B cell (primary cell): ENCODE results near the gene EGLN1. TPM values are rescaled to one million over a fixed set of nuclear protein-coding genes. Genes with fewer than 3 reads are reported as not detected.

Experiments
- ATAC-seq: fragments of 200-7000 bp; cut with Tn5 transposase; one replicate; pipeline ENCODE4 v1.10.0; 2021; ENCODE audit warnings: low read depth, mild to moderate bottlenecking, moderate number of reproducible peaks, moderate library complexity
- CTCF ChIA-PET: fragments of 350-600 bp; sonication (Branson Sonifier 250); formaldehyde crosslinking; loops from one replicate; lab custom pipeline; 2021; ENCODE audit warnings: antibody characterized with exemption, inconsistent platforms; lab: Charles Lee
- POLR2A ChIA-PET: fragments of 350-600 bp; sonication (Branson Sonifier 250); formaldehyde crosslinking; loops from one replicate; lab custom pipeline; 2021; ENCODE audit warnings: antibody characterized with exemption; lab: Charles Lee
- DNase-seq: peaks from one replicate; pipeline ENCODE4 v3.0.0; 2013
- H2AFZ ChIP-seq: 2 replicates; pipeline ENCODE4 v1.6.1; 2012; ENCODE audit warnings: mild to moderate bottlenecking, low read depth, low read length; ENCODE audit not compliant: insufficient read depth, poor library complexity, severe bottlenecking
- H3K27ac ChIP-seq, 2 donors: 1 replicate in 1 of 2; 2 replicates in 1 of 2; pipeline ENCODE4 v1.5.1; 2012 to 2013; ENCODE audit warnings: low read length in 2 of 2, mild to moderate bottlenecking in 2 of 2, moderate library complexity in 1 of 2
- H3K27me3 ChIP-seq, 4 experiments: fragments of 200-600 bp in 1 of 4; sonication (generic) in 1 of 4; replicated peaks in 1 of 4; 1 replicate in 2 of 4; 2 replicates in 2 of 4; pipeline versions ENCODE4 v1.6.1 to v1.7.0; 2013 to 2016; ENCODE audit warnings: low read length in 3 of 4, mild to moderate bottlenecking in 2 of 4, mixed read lengths in 1 of 4, moderate library complexity in 1 of 4; ENCODE audit not compliant: insufficient read depth in 4 of 4, control insufficient read depth in 3 of 4; ENCODE audit errors: control extremely low read depth in 1 of 4
- H3K36me3 ChIP-seq, 2 experiments: replicated peaks in 1 of 2; 1 replicate in 1 of 2; 2 replicates in 1 of 2; pipeline versions ENCODE4 v1.6.1 to v1.7.1; 2013; ENCODE audit warnings: low read length in 1 of 2; ENCODE audit not compliant: insufficient read depth in 2 of 2, control insufficient read depth in 1 of 2; ENCODE audit errors: control extremely low read depth in 1 of 2, extremely low read depth in 1 of 2
- H3K4me1 ChIP-seq, 2 donors: fragments of 200-600 bp in 1 of 2; sonication (generic) in 1 of 2; 1 replicate in 1 of 2; 2 replicates in 1 of 2; pipeline versions ENCODE4 v1.5.1 to v1.6.1; 2013 to 2017; ENCODE audit warnings: low read length in 2 of 2; ENCODE audit not compliant: control insufficient read depth in 2 of 2, insufficient read depth in 2 of 2
- H3K4me2 ChIP-seq: replicated peaks from 2 replicates; pipeline ENCODE3; 2012; ENCODE audit warnings: mild to moderate bottlenecking, low read depth, low read length; ENCODE audit not compliant: poor library complexity, severe bottlenecking
- H3K4me3 ChIP-seq, 5 experiments: fragments of 200-600 bp in 1 of 5; sonication (generic) in 1 of 5; 1 replicate in 3 of 5; 2 replicates in 2 of 5; pipeline versions ENCODE4 v1.5.1 to v1.7.0; 2011 to 2016; ENCODE audit warnings: low read length in 4 of 5, mild to moderate bottlenecking in 4 of 5, low read depth in 2 of 5, control low read depth in 1 of 5, moderate library complexity in 1 of 5; ENCODE audit not compliant: insufficient read depth in 1 of 5; ENCODE audit errors: control extremely low read depth in 1 of 5, extremely low read depth in 1 of 5
- H3K79me2 ChIP-seq: fragments of 200-600 bp; sonication (generic); one replicate; pipeline ENCODE4 v1.6.0; 2016; ENCODE audit warnings: low read length; ENCODE audit not compliant: control insufficient read depth, insufficient read depth
- H3K9ac ChIP-seq: fragments of 200-600 bp; sonication (generic); 2 replicates; pipeline ENCODE4 v1.6.1; 2017; ENCODE audit warnings: mild to moderate bottlenecking, low read length, moderate library complexity
- H3K9me3 ChIP-seq, 3 donors: one replicate each; pipeline versions ENCODE4 v1.6.1 to v1.7.1; 2013; ENCODE audit warnings: low read length in 2 of 3; ENCODE audit not compliant: control insufficient read depth in 2 of 3, insufficient read depth in 1 of 3; ENCODE audit errors: control extremely low read depth in 1 of 3
- H4K20me1 ChIP-seq: 2 replicates; pipeline ENCODE4 v1.6.0; 2012; ENCODE audit warnings: mild to moderate bottlenecking, low read length; ENCODE audit not compliant: insufficient read depth, control insufficient read depth, poor library complexity, severe bottlenecking
- H3K27ac Mint-ChIP-seq: one replicate; pipeline ENCODE4 v1.8.0; 2021; ENCODE audit warnings: mixed read lengths
- H3K27me3 Mint-ChIP-seq: one replicate; pipeline ENCODE4 v1.8.0; 2021; ENCODE audit warnings: mixed read lengths
- H3K4me1 Mint-ChIP-seq: one replicate; pipeline ENCODE4 v1.8.0; 2021; ENCODE audit warnings: mixed read lengths
- H3K4me3 Mint-ChIP-seq: one replicate; pipeline ENCODE4 v1.8.0; 2021; ENCODE audit warnings: mixed read lengths
- H3K9me3 Mint-ChIP-seq: one replicate; pipeline ENCODE4 v1.8.0; 2022; ENCODE audit warnings: mixed read lengths; ENCODE audit not compliant: insufficient read depth
- EZH2 ChIP-seq: IDR thresholded peaks from 2 replicates; pipeline ENCODE4 v1.6.1; 2012; ENCODE audit warnings: borderline replicate concordance, low read depth, mild to moderate bottlenecking, moderate library complexity, low read length; ENCODE audit not compliant: insufficient read depth, poor library complexity, severe bottlenecking
- WGBS: methylation state at CpG from one replicate; pipeline ENCODE4 v1.1.5; 2013; ENCODE audit warnings: missing lambda C conversion rate; ENCODE audit not compliant: insufficient coverage; 5-methylcytosine and 5-hydroxymethylcytosine counted together
- intact Hi-C: fragments of 100-400 bp; cut with micrococcal nuclease; formaldehyde crosslinking; loops from one replicate; pipeline ENCODE4 v1.10.0; 2022
- polyA plus RNA-seq: library from polyadenylated mRNA; depleted of rRNA; stranded (reverse); fragments of >200 nt; gene quantifications from 2 replicates; pipeline ENCODE4 v1.2.3, GENCODE V29; 2012
- total RNA-seq, 2 donors: library from RNA; stranded (reverse); fragments of 120-200 nt in 1 of 2; gene quantifications; 1 replicate in 1 of 2; 2 replicates in 1 of 2; pipeline versions ENCODE4 v1.2.3 to v1.2.4, GENCODE V29; 2013 to 2022
- TF ChIP-seq, protein P1 (sequence below): fragments of 200-600 bp; IDR thresholded peaks from one replicate; pipeline ENCODE4 v1.8.0; 2022; ENCODE audit warnings: antibody characterized with exemption, mild to moderate bottlenecking

EGLN1 gene
- total and polyA plus RNA-seq, 2 donors (not counting 1 experiment from before 2014, with no cell fraction given): 7.5 to 18.5 TPM

DNA sequence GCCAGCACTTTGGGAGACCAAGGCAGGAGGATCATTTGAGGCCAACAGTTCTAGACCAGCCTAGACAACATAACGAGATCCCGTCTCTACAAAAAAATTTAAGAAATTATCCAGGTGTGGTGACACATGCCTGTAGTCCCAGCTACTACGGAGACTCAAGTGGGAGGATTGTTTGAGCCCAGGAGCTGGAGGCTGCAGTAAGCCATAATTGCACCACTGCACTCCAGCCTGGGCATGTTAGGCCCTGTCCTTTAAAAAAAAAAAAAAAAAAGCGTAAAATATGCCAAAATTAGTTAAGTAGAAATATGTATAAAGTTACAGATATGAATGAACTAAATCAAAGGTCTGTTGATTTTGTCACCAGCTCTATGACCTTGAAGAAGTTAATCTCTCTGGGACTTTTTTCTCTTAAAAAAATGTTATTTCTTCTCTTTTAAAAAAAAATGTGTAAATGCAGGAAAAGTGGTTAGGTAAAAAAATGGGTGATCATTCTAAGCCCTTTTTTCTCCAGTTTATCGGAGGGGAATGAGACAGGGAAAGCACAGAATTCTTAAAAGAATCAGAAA is 7.0 kb downstream of the EGLN1 start:
- Histone ChIP-seq H3K27me3 (no peaks in the 10 kb centered on the region), H3K4me3 (no peak overlapping the region), H3K4me1 (peaks cover 40 to 41% of the 10 kb centered on the region in 2 donors), H3K4me2 (no peak overlapping the region), H3K9me3 (no peaks in the 10 kb centered on the region), H2AFZ (no peak overlapping the region), H3K9ac (no peak overlapping the region), H4K20me1 (peaks cover 75% of the 10 kb centered on the region), H3K79me2 (peaks cover 99% of the 10 kb centered on the region), H3K27ac (no peak overlapping the region), H3K36me3 (peaks cover 0 to 15% of the 10 kb centered on the region in 2 experiments)
- DNase-seq: no peak
- peaks cover 70% of the 10 kb centered on the region for H3K4me1 Mint-ChIP-seq
- H3K9me3 Mint-ChIP-seq: no peaks in the 10 kb centered on the region
- TF ChIP-seq, protein P1, sequence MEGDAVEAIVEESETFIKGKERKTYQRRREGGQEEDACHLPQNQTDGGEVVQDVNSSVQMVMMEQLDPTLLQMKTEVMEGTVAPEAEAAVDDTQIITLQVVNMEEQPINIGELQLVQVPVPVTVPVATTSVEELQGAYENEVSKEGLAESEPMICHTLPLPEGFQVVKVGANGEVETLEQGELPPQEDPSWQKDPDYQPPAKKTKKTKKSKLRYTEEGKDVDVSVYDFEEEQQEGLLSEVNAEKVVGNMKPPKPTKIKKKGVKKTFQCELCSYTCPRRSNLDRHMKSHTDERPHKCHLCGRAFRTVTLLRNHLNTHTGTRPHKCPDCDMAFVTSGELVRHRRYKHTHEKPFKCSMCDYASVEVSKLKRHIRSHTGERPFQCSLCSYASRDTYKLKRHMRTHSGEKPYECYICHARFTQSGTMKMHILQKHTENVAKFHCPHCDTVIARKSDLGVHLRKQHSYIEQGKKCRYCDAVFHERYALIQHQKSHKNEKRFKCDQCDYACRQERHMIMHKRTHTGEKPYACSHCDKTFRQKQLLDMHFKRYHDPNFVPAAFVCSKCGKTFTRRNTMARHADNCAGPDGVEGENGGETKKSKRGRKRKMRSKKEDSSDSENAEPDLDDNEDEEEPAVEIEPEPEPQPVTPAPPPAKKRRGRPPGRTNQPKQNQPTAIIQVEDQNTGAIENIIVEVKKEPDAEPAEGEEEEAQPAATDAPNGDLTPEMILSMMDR: no peak
- TF ChIP-seq EZH2: no peak
- H3K4me3 Mint-ChIP-seq: no peak overlapping the region
- intact Hi-C loops: no loop called here
- CTCF ChIA-PET: no interaction called here
- POLR2A ChIA-PET: no interaction called here
- ATAC-seq: no peak
- H3K27me3 Mint-ChIP-seq: no peaks in the 10 kb centered on the region
- H3K27ac Mint-ChIP-seq: no peak overlapping the region
- WGBS: 100% methylated on average over 1 of the region's 5 CpGs

DNA sequence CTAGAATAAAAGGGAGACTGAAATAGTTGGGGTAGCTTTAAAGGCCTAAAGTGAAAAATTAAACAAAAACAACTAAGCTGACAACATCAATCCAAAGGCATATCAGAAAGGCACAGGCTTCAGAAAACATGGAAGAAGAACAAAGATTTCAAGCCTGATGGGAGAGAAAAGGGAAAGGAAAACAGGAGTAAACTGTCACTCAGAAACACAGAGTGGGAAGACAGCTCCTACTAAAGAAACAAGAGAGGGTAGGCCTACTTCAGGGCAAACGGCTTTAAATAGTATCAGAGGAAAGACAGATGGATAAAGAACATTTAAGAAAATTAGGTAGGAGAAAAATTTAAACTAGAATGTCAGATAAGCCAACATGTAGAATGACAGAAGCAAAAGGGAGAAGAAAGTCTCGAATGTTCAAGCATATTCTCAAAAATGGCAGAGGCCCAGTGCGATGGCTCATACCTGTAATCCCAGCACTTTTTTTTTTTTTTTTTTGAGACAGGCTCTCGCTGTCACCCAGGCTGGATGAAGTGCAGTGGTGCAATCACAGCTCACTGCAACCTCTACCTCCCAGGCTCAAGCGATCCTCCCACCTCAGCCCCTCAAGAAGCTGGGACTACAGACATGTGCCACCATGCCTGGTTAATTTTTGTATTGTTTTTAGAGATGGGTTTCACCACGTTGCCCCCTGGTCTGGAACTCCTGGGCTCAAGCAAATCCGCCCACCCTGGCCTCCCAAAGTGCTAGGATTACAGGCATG is 7.6 kb downstream of the EGLN1 start:
- Mint-ChIP-seq H3K27me3 (no peaks in the 10 kb centered on the region), H3K4me1 (peaks cover 63% of the 10 kb centered on the region), H3K4me3 (no peak overlapping the region), H3K9me3 (no peaks in the 10 kb centered on the region), H3K27ac (no peak overlapping the region)
- DNase-seq (no peak), ATAC-seq (no peak)
- Histone ChIP-seq H3K9me3 (no peaks in the 10 kb centered on the region), H3K9ac (no peak overlapping the region), H3K4me1 (peaks cover 34 to 35% of the 10 kb centered on the region in 2 donors), H3K27ac (no peak overlapping the region), H4K20me1 (peaks cover 73% of the 10 kb centered on the region), H3K4me2 (no peak overlapping the region), H3K4me3 (no peak overlapping the region), H3K36me3 (peaks cover 0 to 15% of the 10 kb centered on the region in 2 experiments), H3K79me2 (peaks cover 98% of the 10 kb centered on the region), H3K27me3 (no peaks in the 10 kb centered on the region), H2AFZ (no peak overlapping the region)
- ChIA-PET CTCF (no interaction called here), POLR2A (no interaction called here)
- 86% methylated on average over 4 of the region's 7 CpGs for WGBS
- intact Hi-C loops: no loop called here
- TF ChIP-seq, protein P1: no peak
- TF ChIP-seq EZH2: no peak
